ENCODE measurements around the gene FAM107B.

GRCh38 chr10:14571866-14572507, 202.7 kb downstream of the FAM107B start:
- TF ChIP-seq ZNF843 (tag by site-specific recombination; IDR thresholded peaks at IDR 0.05) (no peak), ZNF416 (tag by site-specific recombination; IDR thresholded peaks at IDR 0.05) (no peak), ZNF423 (tag by site-specific recombination; IDR thresholded peaks at IDR 0.05) (no peak), ZNF529 (tag by site-specific recombination; IDR thresholded peaks at IDR 0.05; ENCODE audit: insufficient replicate concordance) (no peak), ZNF19 (tag by site-specific recombination; IDR thresholded peaks at IDR 0.05; ENCODE audit: low read depth) (no peak), ZNF274 (IDR thresholded peaks at IDR 0.05; ENCODE audit: low read length) (no peak), ZNF274 (tag by site-specific recombination; IDR thresholded peaks at IDR 0.05; ENCODE audit: borderline replicate concordance) (no peak), BCL6B (tag by site-specific recombination; IDR thresholded peaks at IDR 0.05) (no peak), ZNF24 (tag by site-specific recombination; IDR thresholded peaks at IDR 0.05) (no peak)
- TF ChIP-seq, protein P1, sequence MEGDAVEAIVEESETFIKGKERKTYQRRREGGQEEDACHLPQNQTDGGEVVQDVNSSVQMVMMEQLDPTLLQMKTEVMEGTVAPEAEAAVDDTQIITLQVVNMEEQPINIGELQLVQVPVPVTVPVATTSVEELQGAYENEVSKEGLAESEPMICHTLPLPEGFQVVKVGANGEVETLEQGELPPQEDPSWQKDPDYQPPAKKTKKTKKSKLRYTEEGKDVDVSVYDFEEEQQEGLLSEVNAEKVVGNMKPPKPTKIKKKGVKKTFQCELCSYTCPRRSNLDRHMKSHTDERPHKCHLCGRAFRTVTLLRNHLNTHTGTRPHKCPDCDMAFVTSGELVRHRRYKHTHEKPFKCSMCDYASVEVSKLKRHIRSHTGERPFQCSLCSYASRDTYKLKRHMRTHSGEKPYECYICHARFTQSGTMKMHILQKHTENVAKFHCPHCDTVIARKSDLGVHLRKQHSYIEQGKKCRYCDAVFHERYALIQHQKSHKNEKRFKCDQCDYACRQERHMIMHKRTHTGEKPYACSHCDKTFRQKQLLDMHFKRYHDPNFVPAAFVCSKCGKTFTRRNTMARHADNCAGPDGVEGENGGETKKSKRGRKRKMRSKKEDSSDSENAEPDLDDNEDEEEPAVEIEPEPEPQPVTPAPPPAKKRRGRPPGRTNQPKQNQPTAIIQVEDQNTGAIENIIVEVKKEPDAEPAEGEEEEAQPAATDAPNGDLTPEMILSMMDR (tag by site-specific recombination; IDR thresholded peaks at IDR 0.05) = no peak
- TF ChIP-seq, protein P2, sequence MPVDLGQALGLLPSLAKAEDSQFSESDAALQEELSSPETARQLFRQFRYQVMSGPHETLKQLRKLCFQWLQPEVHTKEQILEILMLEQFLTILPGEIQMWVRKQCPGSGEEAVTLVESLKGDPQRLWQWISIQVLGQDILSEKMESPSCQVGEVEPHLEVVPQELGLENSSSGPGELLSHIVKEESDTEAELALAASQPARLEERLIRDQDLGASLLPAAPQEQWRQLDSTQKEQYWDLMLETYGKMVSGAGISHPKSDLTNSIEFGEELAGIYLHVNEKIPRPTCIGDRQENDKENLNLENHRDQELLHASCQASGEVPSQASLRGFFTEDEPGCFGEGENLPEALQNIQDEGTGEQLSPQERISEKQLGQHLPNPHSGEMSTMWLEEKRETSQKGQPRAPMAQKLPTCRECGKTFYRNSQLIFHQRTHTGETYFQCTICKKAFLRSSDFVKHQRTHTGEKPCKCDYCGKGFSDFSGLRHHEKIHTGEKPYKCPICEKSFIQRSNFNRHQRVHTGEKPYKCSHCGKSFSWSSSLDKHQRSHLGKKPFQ (tag by site-specific recombination; IDR thresholded peaks at IDR 0.05) = no peak

All from HEK293 (cell line).